K562 (cell line): ENCODE results near the gene RPL22. TPM values are rescaled to one million over a fixed set of nuclear protein-coding genes. Genes with fewer than 3 reads are reported as not detected.

Experiments
- ASH1L ChIP-seq: fragments of 450-650 bp; IDR thresholded peaks from 2 replicates; pipeline ENCODE4 v1.6.1; 2018; ENCODE audit warnings: borderline replicate concordance, mild to moderate bottlenecking, low read depth; ENCODE audit not compliant: partially characterized antibody
- BRF1 ChIP-seq: IDR thresholded peaks from 3 replicates; pipeline ENCODE4 v1.6.1; 2011; ENCODE audit warnings: borderline replicate concordance, mild to moderate bottlenecking; ENCODE audit not compliant: insufficient read length; ENCODE audit errors: extremely low read depth
- DNMT1 ChIP-seq: fragments of 450-650 bp; IDR thresholded peaks from 2 replicates; pipeline ENCODE4 v1.6.1; 2016; ENCODE audit warnings: antibody characterized with exemption, mild to moderate bottlenecking
- ETV6 ChIP-seq, 3 experiments: fragments of 150-350 bp in 1 of 3; sonication (generic) in 1 of 3; formaldehyde crosslinking in 1 of 3; IDR thresholded peaks; 2 replicates each; pipeline versions ENCODE4 v1.6.1 to v1.8.0; 2014 to 2022; ENCODE audit warnings: borderline replicate concordance in 2 of 3, low read depth in 2 of 3, antibody characterized with exemption in 1 of 3, low read length in 1 of 3, mild to moderate bottlenecking in 1 of 3, missing genetic modification reagents in 1 of 3
- GATAD2A ChIP-seq: fragments of 450-650 bp; IDR thresholded peaks from 2 replicates; pipeline ENCODE4 v1.6.1; 2017
- GATAD2B ChIP-seq: fragments of 450-650 bp; IDR thresholded peaks from 2 replicates; pipeline ENCODE4 v1.6.1; 2017; ENCODE audit warnings: mild to moderate bottlenecking, borderline replicate concordance
- HCFC1 ChIP-seq: IDR thresholded peaks from 2 replicates; pipeline ENCODE4 v1.6.1; 2012; ENCODE audit warnings: low read depth, low read length, improper control_type of control experiment
- HMGN3 ChIP-seq: IDR thresholded peaks from 2 replicates; pipeline ENCODE4 v1.6.1; 2011; ENCODE audit warnings: borderline replicate concordance, low read depth, mild to moderate bottlenecking, mixed read lengths, low read length; ENCODE audit not compliant: insufficient read length; ENCODE audit errors: extremely low read depth
- HSF4 ChIP-seq: fragments of 250-450 bp; sonication (Bioruptor Pico); IDR thresholded peaks from 2 replicates; pipeline ENCODE4 v2.1.2; 2022; ENCODE audit warnings: mild to moderate bottlenecking, moderate library complexity, borderline replicate concordance
- KHSRP ChIP-seq: fragments of 450-650 bp; IDR thresholded peaks from 2 replicates; pipeline ENCODE4 v1.6.1; 2017
- MLX ChIP-seq, 2 experiments: fragments of 450-650 bp in 1 of 2; sonication (generic) in 1 of 2; formaldehyde crosslinking; conservative IDR thresholded peaks; 2 replicates each; pipeline versions ENCODE4 v1.4.0 to v1.8.1; 2020 to 2022; ENCODE audit warnings: mild to moderate bottlenecking in 1 of 2, missing genetic modification reagents in 1 of 2
- MXI1 ChIP-seq: IDR thresholded peaks from 2 replicates; pipeline ENCODE4 v1.6.1; 2011; ENCODE audit warnings: low read depth, mild to moderate bottlenecking, improper control_type of control experiment, low read length
- POLR3G ChIP-seq: IDR thresholded peaks from 2 replicates; pipeline ENCODE4 v1.6.1; 2011; ENCODE audit not compliant: insufficient read length, insufficient replicate concordance; ENCODE audit errors: extremely low read depth
- RBM39 ChIP-seq: fragments of 200-400 bp; formaldehyde crosslinking; optimal IDR thresholded peaks from 2 replicates; pipeline ENCODE3; 2018; ENCODE audit warnings: low read depth, low read length
- SFPQ ChIP-seq: fragments of 200-400 bp; formaldehyde crosslinking; IDR thresholded peaks from 2 replicates; pipeline ENCODE4 v1.6.1; 2017; ENCODE audit warnings: mild to moderate bottlenecking, low read depth, low read length, moderate library complexity
- ZKSCAN8 ChIP-seq: fragments of 200-800 bp; sonication (Bioruptor generic); IDR thresholded peaks from 2 replicates; pipeline ENCODE4 v1.6.1; 2016; ENCODE audit warnings: missing genetic modification characterization, missing compliant biosample characterization
- ZNF449 ChIP-seq: fragments of 250-450 bp; sonication (Bioruptor Pico); IDR thresholded peaks from 2 replicates; pipeline ENCODE4 v1.8.0; 2022; ENCODE audit warnings: moderate library complexity, mild to moderate bottlenecking, inconsistent platforms
- polyA plus RNA-seq, 8 experiments: library from polyadenylated mRNA; depleted of rRNA in 4 of 8; stranded (reverse) in 5 of 8; unstranded in 3 of 8; fragments of >200 nt; fragmentation: Nextera tagmentation in 2 of 8; fragmentation: Illumina TruSeq in 1 of 8; extraction: Ambion mirVana in 2 of 8; extraction: Trizol in 1 of 8; gene quantifications; 2 replicates each; pipeline versions ENCODE4 v1.2.1 to v1.2.3, GENCODE V29; 2011 to 2014; ENCODE audit warnings: inconsistent platforms in 1 of 8, missing spikeins in 1 of 8
- total RNA-seq, 7 experiments: library from RNA; depleted of rRNA in 6 of 7; stranded (reverse); fragments of >200 nt in 6 of 7; fragmentation: Illumina TruSeq in 2 of 7; extraction: Trizol in 2 of 7; gene quantifications; 2 replicates each; pipeline versions ENCODE4 v1.2.1 to v1.2.3, GENCODE V29; 2011 to 2021; ENCODE audit warnings: low replicate concordance in 1 of 7

Gene RPL22
- total and polyA plus RNA-seq, 9 of the 15 experiments (the other 6 are each of a cell fraction or from before 2014, with no cell fraction given): 467 to 1,165 (median 607) TPM

GRCh38 chr1:6200188-6200809 is 904 bp upstream of the RPL22 start (continued):
- TF ChIP-seq ETV6 (IDR thresholded peaks at IDR 0.05; ENCODE audit: borderline replicate concordance in 1 of 2, low read depth in 2 of 2, low read length in 1 of 2) (no peak), ETV6 (CRISPR knock-in tag; IDR thresholded peaks at IDR 0.05; ENCODE audit: borderline replicate concordance) (no peak), MLX (CRISPR knock-in tag; conservative IDR thresholded peaks at IDR 0.05) (no peak), HMGN3 (no peak), GATAD2B (no peak), KHSRP (no peak), HCFC1 (no peak), RBM39 (no peak), ASH1L (no peak), MXI1 (no peak), HSF4 (CRISPR knock-in tag) (no peak), SFPQ (no peak), ZKSCAN8 (CRISPR knock-in tag) (no peak), ZNF449 (CRISPR knock-in tag) (no peak), GATAD2A (no peak), DNMT1 (no peak), POLR3G (no peak), BRF1 (no peak)
